NCI-H146 (cell line): ENCODE results near the gene ZFAND3.

Source experiments
- DNase-seq: peaks from one replicate; lab custom pipeline; 2025; lab: John Stamatoyannopoulos, UW

ZFAND3 gene

DNA sequence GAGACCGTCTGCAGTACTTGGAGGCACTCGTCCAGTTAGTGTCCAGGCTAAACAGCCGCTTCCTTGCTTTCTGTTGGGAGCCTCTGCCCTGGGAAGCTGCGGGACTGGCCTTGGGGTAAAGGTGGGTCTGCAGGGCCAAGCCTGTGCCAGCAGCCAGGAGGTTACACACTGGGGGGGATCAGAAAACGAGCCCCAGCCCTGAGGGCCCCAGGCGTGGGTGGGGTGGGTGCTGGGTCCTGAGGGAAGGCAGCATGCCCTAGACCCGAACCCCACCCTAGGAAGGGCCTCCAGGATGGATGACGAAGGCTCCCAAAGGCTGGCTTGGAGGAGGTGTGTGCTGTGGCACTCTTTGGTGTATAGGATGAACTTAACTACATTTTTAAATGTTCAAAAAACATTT, 335.2 kb downstream of the ZFAND3 start:
- DNase-seq = no peak

DNA sequence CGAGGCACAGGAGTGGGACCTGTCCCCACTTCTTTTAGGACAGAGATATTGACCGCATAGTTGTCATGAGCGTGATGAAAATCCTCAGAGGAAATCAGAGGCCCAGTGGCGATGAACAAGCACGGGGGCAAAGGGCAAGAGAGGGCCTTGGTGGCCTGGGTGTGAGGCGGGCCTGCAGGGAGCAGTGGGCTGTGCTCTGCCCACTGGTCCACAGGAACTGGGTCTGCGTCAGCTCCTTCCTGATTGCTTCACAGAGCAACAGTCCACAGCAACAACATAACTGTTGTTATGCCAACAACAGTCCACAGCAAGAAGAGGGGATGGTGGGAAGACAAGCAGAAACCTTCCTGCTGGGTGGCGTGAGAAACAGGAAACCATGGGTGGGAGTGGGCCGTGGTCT, 335.6 kb downstream of the ZFAND3 start:
- no peak for DNase-seq

DNA sequence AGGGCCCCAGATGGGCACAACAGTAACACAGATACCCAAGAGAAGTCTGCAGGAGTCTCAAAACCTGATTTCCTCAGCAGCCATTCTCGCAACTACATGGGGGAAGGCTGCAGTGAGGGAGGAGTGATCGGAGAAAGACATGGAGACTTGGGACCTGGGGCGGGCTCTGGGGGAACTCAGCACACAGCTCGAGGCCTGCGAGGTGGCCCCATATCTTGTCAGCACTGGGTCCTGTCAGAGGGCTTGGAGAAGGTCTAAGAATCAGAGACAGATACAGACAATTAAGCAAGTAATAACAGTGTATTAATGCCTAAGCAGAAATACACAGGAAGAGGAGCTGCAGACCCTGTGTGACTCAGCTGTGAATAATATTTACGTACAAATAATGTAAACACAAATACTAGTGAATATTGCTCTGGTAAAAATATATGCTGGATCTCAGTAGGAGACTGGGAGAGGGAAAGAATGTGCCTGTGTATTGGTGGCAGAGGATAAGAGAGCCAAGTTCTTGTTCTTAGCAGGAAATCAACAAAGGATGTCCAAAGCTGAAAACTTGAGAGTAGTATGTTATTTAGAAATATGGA, 336.2 kb downstream of the ZFAND3 start:
- DNase-seq = no peak

GRCh38 chr6:38156818-38157565, 337.5 kb downstream of the ZFAND3 start:
- DNase-seq = no peak

DNA sequence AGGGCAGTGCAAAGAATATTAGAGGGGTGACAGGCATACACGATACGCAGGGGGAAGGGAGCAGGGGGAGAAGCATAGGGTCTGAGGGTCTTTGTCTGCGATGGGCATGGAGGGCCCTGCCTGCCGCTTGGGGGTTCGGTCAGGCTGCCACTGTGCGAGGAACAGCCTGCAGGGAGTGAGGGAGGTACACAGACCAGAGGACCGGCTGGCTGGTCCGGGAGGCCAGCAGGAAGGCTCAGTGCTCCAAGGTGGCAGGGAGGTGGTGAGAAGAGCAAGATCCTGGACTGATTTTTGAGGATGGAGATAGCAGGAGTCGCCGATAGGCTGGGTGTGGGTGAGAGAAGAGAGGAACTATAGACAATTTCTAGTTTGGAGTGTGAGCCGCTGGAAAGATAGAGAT, 338.4 kb downstream of the ZFAND3 start:
- no peak for DNase-seq

GRCh38 chr6:38158762-38159350, 339.3 kb downstream of the ZFAND3 start:
- no peak for DNase-seq

DNA sequence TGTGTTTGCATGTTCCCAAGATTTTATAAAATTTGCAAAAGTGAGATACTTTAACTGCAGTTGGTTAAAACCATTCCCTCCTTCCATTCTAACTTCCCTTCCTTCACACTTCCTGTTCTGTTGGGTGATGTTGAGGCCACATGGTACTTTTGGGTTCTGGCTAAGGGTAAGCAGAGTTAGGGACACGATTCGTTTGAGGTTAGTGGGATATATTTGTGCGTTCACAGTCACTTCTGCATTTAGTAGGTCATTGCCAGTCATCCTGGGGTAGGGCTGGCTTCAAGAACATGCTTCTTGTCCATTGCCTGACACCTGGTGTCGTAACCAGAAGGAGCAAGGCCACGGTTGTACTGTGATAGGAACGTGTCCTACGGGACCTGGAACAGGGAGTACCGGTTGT, 340.1 kb downstream of the ZFAND3 start:
- DNase-seq = no peak

GRCh38 chr6:38160831-38161230, 341.3 kb downstream of the ZFAND3 start:
- no peak for DNase-seq

DNA sequence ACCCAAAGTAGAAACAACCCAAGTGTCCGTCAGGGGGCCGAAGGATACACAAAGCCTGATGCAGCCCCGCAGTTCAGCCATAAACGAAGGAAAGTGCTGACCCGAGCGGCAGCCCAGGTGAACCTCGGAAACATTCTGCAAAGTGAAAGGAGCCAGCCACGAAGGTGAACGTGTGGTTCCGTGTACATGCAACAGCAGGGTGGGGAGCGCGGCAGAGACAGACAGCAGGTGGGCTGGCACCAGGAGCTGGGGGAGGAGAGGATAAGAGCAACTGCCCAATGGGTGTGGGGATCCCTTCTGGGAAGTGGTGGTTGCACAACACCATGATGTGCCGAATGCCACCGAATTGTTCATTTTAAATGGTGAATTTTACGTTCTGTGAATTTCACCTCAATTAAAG, 341.8 kb downstream of the ZFAND3 start:
- no peak for DNase-seq

- DNase-seq = no peak
These were observed 342.4 kb downstream of the ZFAND3 start for GRCh38 chr6:38161754-38162492.

DNA sequence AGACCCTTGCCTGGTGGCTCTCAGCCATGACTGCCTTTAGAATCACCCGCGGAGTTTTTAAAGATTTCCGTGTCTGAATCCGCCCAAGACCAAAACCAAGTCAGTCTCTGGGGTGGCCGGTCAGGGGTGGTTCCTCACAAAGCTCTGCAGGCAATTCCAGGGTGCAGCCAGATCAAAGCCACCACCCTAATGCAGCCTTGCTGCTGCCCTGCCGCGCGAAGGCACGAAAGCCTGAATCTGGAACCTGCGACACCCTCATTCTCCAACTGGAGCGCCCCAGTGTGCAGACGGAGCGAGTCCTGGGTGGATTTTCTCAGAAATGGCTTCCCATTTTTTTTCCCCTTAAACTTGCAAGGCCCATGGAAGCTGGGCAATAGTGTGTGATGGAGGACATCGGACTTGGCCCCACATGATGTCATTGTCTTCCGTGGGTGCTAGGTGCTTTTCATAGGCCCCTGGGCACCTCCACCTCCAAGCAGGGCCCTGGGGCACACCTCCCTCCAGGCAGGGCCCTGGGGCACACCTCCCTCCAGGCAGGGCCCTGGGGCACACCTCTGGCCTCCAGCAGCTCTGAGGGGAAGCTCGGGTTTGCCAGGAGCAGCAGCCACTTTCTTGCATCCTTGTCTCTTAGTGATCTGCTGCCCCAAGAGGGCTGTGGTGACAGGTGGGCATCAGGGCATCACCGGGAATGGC, 343.1 kb downstream of the ZFAND3 start:
- no peak for DNase-seq

DNA sequence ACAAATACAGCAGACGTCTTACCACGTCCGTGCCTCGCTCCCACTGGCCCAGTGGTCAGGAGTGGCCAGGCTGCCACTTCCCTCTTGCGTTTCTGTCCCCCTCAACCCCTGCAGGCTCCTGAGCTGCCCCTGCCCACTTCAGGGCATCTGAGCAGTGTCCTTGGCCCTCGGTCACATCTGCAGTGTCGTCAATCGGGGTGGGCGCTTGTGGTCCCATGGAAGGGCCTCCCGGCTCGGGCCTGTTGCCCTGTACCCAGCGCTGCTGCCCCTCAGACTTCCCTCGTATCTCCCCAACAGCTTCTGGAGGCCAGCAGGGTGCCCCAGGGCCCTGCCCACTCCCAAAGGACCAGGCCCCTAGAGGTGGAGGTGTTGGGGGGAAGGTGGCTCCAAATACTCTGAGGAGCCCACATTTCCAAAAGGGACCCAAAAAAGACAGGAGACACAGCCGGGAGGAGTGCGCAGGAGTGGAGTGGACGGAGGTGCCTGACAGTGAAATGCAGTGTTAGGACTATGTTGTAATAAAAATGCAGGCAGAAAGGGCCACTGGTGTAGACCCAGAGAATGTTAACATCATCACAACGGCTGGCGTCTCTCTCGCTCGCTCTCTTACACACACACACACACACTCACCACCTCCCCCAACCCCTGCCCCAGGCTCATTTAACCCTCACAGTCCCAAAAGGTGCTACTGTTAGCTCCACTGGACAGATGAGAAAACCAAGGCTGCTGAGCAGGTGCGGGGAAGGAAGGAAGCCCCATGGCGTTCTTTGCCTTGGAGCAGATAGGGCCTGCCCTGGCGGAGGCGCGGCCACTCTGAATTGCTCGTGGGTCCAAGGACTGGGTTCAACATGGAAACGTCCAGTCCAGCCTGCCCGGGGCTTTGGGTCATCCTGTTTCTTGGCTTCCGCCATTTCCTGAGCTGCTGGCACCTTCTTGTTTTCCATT, 343.9 kb downstream of the ZFAND3 start:
- no peak for DNase-seq

DNA sequence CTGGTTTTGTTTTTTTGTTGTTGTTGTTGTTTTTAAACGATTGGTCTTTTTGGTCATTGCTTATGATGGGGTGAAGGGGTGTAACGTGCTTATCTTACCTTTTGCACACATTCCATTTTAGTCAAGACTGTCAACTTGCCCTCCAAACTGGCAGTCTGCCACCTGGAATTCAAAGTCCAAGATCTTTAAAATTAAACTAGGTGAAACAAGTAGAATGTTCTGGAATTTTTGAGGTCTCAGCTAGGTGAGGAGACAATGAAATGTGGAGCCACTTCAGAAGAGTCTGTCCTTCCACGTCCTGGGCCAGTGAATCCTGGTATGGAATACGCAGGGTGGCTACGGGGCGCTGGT, 344.6 kb downstream of the ZFAND3 start:
- DNase-seq = no peak

GRCh38 chr6:38164671-38165108, 345.2 kb downstream of the ZFAND3 start:
- DNase-seq = no peak

DNA sequence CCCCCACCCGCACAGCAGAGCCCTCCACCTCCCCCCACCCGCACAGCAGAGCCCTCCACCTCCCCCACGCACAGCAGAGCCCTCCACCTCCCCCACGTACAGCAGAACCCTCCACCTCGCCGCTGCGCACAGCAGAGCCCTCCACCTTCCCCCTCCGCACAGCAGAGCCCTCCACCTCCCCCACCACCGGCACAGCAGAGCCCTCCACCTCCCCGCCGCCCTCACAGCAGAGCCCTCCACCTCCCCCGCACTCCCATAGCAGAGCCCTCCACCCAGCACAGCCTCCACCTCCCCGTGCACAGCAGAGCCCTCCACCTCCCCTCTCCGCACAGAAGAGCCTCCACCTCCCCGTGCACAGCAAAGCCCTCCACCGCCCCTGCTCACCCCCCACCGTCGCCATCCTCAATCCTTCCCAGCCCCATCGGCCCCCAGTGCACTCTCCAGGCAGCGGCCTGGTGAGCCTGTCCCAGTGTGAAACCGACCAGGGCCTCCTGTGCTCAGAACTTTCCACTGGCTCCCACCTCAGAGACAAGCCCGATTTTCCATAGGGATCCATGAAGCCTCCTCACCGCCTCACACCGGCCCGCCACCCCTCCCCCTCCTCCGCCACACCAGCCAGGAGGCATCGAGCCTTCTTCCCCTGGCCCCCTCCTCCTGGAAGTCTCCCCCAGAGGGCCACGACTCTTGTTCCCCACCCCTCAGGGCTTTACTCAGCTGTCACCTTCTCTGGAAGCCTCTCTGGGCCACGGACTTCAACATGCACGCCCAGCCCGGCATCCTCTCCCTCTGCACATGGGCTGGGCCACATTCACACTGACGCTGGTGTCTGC, 347.1 kb downstream of the ZFAND3 start:
- DNase-seq = no peak

DNA sequence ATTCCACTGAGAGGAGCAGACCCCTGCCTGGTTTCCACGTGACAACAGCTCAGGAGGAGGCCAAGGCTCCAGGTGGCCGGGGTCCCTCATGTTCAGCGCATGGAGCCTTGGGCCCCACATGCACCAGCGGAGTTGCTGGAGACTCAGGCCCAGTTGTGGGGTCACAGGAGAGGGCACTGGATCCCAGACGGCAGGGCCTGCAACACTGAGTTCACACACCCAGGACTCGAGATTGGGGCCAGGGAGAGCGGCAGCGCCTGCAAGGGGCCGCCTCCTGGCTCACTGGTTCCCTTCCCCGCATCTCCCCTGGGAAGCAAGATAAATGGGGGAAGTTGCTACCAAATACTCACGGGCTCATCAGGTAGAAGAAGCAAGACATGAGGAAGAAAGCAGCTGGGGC, 348.1 kb downstream of the ZFAND3 start:
- no peak for DNase-seq

DNA sequence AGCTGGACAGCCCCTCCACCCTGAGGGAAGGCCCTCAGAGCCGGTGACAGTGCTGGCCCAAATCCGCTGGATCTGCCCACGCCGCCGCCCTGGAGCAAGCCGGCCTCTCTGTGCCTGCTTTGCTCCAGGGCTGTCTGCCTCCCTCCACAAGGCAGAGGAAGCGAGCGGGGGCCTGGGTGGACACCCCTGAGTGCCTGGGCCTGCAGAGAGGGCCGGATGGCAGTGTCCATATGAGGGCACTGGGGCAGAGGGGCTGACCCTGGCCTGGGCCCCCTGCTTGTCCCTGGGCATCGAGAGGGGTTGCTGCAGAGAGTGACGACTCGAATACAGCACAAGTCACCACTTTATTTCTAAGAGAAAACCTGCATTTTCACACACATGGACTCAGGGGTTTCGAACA, 348.6 kb downstream of the ZFAND3 start:
- DNase-seq = no peak

GRCh38 chr6:38168699-38169098, 349.2 kb downstream of the ZFAND3 start:
- DNase-seq = no peak

GRCh38 chr6:38169221-38169976, 349.9 kb downstream of the ZFAND3 start:
- peak; percentile 88 for DNase-seq
